NCI-H1694 (cell line): ENCODE measurements around the gene KRTAP10-10.
"Not testable (repeated sequence)": the region's sequence is repeated elsewhere in the genome, so short reads cannot be mapped to it uniquely, and the experiment has no call there.

Experiments
- DNase-seq: peaks from one replicate; lab custom pipeline; 2025; lab: John Stamatoyannopoulos, UW

KRTAP10-10 gene

DNA sequence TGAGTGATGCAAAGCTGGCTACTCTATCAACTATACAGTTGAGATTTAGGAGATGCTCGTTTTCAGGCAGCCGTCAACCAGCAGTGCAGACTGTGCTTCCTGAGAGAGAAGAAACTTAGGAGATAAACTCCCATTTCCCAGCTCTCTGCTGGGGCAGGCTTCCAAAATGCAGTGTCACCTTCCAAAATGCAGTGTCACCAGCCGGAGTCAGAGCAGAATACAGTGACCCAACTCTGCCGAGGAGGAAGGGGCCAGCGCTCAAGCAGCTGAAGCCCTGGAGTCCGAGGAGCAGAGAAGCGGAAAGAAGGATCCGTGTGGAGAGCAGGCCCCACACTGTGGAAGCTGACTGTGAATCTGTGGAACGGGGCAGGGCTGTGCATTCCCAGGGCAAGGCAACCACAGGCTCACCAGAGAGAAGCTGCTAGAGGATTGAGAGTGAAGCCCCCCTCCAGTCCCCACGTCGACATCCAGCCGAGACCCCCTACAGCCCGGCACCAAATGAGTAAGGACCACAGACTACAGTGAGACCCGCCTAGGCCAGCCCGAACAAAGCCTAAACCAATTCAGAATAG lies 45.5 kb downstream of the KRTAP10-10 start:
- DNase-seq: no peak

DNA sequence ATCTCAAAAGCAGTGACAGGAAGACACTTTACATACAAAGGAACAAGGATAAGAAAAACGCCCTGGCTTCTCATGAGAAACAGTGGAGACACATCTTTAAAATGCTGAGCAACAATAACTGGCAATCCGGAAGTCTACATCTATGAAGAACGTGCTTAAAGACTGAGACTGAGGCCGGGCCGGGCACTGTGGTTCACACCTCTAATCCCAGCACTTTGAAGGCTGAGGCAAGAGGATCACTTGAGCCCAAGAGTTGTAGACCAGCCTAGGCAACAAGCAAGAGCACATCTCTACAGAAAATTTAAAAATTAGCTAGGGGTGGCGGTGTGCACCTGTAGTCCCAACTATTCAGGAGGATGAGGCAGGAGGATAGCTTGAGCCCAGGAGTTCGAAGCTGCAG lies 46.9 kb downstream of the KRTAP10-10 start:
- DNase-seq: no peak

DNA sequence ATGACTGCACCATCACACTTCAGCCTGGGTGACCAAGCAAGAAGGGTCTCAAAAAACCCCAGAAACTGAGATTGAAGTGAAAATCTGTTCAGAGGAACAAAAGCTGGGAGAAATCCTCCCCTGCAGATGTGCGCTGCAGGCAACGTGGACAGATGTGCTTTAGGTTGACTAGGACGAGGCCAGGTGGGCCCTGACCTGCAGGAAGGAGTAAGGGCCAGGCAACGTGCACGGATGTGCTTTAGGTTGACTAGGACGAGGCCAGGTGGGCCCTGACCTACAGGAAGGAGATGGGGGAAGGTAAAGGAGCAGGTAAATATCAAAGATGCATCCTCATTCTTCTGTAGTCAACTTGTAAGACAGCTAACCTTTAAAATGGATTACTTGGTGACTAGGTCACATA lies 47.3 kb downstream of the KRTAP10-10 start:
- no peak for DNase-seq

DNA sequence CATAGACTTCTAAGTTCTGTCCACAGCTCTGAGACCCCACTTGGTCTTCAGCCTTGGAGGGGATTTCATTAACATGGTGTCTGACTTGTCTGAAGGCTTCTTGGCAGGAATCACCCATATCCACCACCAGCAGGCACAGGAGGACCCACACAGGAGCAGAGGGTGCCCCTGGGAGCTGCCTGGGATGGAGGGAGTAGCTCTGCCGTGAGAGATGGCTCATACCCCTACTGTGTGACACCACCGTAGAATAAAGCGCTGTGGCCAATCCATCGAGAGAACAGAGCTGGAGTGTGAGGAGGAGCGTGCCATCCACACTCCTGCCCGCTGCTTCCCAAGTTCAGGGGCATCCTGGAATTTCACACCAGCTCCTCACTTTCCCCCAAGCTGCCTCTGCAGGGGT lies 47.9 kb downstream of the KRTAP10-10 start:
- not testable (repeated sequence) for DNase-seq

DNA sequence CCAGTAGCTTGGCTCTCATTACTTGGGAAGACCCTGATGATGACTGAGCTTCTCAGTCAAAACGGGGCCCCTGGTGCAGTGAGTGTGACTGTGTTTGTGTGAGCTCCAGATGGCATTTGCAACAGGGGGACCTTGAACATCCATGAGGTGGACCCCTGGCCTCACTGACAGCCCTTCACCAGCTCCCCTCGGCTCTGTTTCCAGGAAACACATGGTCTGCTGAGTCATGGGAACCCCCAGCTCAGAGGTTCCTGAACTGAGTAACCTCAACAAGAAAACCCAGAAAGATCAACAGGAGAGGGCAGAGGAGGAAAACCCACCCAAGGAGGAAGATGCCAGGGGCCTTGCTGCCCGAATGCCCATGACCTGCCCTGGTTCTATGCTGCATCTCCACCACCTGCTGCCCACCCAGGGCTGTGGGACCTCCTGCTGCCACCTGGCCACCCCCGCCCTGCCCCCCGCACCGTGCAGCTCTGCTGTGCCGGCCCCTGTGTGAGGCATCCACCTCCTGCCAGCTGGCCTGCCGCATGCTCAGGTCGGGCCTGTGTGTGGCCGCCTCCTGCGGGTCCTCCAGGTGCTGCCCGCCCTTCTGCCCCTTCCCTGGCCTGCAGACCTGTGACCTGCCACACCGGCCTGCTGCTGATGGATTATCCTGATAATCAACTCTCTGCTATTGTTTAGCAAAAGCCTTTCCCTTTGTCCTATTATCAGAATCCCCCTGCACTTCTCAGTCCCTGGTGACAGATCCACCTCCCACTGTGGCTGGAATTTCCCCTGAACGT lies 49.0 kb downstream of the KRTAP10-10 start:
- DNase-seq: no peak

DNA sequence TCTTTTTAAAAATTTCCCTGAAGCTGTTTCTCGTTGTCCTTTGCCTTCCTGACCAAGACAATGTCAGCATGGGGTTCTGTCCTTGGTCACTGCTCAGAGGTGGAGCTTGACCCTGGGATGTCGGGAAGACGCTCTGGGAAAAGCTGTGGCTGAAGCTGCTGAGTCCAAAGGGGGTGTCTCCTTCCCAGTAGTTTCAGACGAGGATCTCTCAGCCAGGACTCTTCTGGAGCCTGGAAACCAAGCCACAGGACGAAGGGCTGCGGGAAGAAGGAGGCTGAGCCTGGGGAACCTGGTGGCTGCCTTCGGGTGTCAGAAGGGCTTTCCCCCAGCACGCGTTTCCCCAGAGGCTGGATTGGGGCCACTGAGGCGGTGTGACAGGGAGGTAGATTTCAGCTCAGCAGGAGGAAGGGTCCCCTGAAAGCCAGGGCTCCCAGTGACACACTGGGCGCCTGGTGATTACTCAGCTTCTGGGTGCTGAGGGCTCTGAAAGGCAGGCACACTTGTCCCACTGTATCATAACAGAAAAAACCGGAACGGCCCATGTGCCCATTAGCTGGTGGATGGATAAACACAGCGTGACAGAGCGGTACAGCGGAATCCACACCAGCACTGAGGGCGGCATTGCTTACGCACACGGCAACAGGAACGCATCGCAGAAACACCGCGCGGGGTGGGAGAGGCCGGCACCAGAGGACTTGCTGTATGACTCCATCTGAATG lies 49.8 kb downstream of the KRTAP10-10 start:
- no peak for DNase-seq

DNA sequence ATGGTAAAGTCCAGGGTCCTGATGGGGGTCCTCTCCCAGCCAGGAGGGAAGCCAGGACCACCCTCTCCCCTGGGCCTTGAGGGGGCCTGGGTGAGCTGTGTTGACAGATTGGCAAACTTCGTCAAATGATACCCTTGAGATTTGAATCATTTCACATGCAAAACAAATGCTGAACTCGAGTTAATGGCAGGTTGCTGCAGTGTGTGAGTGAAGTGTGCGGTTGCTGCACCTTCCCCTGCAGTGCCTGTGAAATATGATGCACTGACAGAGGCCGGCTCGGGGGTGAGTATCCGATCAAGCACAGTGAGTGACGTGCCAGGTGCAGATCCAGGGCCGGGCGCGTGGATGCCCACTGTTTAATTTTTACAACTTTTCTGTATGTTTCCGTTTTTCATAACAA lies 50.5 kb downstream of the KRTAP10-10 start:
- DNase-seq: no peak
